ENCODE measurements around the gene AURKAIP1. TPM values are rescaled to one million over a fixed set of nuclear protein-coding genes. Genes with fewer than 3 reads are reported as not detected.

The AURKAIP1 gene
- total and polyA plus RNA-seq, 2 donors from 2014 or later: 111 to 359 TPM

GRCh38 chr1:1330366-1331067 is 44.5 kb downstream of the AURKAIP1 start:
- no peak for TF ChIP-seq CTCF (IDR thresholded peaks at IDR 0.05; ENCODE audit: borderline replicate concordance, extremely low read depth, insufficient read depth)
- peak overlapping the region in 1 of 3 donors; percentile 40 for H3K9ac ChIP-seq (ENCODE audit: low read length in 3 of 3)
- H3K4me3 ChIP-seq (ENCODE audit: low read length in 3 of 3): no peak overlapping the region
- peaks cover 0 to 1% (median 0%) of the 10 kb centered on the region in 3 donors for H3K9me3 ChIP-seq (ENCODE audit: control insufficient read depth in 2 of 3, insufficient read depth in 1 of 3, low read length in 3 of 3)
- H3K36me3 ChIP-seq (ENCODE audit: control insufficient read depth in 2 of 3, insufficient read depth in 3 of 3, low read length in 3 of 3): peaks cover 0 to 3% (median 2%) of the 10 kb centered on the region in 3 donors
- peaks cover 0 to 15% (median 4%) of the 10 kb centered on the region in 3 donors for H3K4me1 ChIP-seq (ENCODE audit: control insufficient read depth in 2 of 3, insufficient read depth in 2 of 3, low read depth in 1 of 3, low read length in 3 of 3)
- FAIRE-seq: no peak
- intact Hi-C loops (cut with DNase I): no loop called here
- no peak overlapping the region for H3K27ac ChIP-seq (ENCODE audit: low read depth in 2 of 2, low read length in 2 of 2)
- H3K27me3 ChIP-seq (ENCODE audit: control insufficient read depth, insufficient read depth, low read length): no peaks in the 10 kb centered on the region
- DNase-seq: no peak

DNA sequence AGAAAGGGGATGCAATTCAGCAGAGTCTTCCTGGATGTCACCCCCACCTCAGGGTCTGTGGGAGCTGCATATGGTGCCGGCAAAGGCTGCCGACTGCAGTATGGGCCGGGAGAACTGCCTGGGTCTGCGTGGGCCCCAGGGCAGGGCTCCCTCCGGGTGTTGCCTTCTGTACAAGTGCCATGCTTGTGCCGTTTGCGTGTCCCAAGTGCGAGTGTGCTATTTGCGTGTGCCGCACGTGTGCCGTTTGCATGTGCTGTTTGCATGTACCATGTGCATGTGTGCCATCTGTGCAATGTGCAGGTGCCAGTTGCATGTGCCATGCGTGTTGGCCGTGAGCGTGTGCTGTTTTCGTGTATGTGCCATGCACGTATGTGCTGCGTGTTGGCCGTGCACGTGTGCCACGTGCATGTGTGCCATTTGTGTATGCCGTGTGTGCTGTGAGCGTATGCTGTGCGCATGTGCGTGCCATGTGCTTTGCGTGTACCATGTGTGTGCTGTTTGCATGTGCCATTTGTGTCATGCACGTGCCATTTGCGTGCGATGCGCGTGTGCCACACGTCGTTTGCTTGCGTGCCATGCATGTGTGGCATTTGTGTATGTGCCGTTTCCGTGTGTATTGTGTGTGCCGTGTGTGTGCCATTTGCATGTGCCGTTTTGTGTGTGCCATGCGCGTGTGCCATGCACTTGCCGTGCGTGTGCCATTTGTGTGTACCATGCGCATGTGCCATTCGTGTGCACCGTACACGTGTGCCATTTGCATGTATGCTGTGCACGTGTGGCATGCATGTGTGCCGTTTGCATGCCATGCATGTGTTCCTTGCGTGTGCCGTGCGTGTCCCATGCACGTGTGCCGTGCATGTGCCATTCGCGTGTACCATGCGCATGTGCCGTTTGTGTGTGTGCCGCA is 45.5 kb downstream of the AURKAIP1 start:
- peaks cover 0 to 1% (median 0%) of the 10 kb centered on the region in 3 donors for H3K9me3 ChIP-seq (ENCODE audit: control insufficient read depth in 2 of 3, insufficient read depth in 1 of 3, low read length in 3 of 3)
- no peak for TF ChIP-seq CTCF (IDR thresholded peaks at IDR 0.05; ENCODE audit: borderline replicate concordance, extremely low read depth, insufficient read depth)
- FAIRE-seq: no peak
- peak overlapping the region in 1 of 3 donors; percentile 4 for H3K4me3 ChIP-seq (ENCODE audit: low read length in 3 of 3)
- no peaks in the 10 kb centered on the region for H3K27me3 ChIP-seq (ENCODE audit: control insufficient read depth, insufficient read depth, low read length)
- intact Hi-C loops (cut with DNase I): no loop called here
- peaks cover 0 to 20% (median 6%) of the 10 kb centered on the region in 3 donors for H3K4me1 ChIP-seq (ENCODE audit: control insufficient read depth in 2 of 3, insufficient read depth in 2 of 3, low read depth in 1 of 3, low read length in 3 of 3)
- H3K36me3 ChIP-seq (ENCODE audit: control insufficient read depth in 2 of 3, insufficient read depth in 3 of 3, low read length in 3 of 3): peaks cover 0 to 2% (median 0%) of the 10 kb centered on the region in 3 donors
- no peak overlapping the region for H3K27ac ChIP-seq (ENCODE audit: low read depth in 2 of 2, low read length in 2 of 2)
- H3K9ac ChIP-seq (ENCODE audit: low read length in 3 of 3): no peak overlapping the region
- DNase-seq: no peak

DNA sequence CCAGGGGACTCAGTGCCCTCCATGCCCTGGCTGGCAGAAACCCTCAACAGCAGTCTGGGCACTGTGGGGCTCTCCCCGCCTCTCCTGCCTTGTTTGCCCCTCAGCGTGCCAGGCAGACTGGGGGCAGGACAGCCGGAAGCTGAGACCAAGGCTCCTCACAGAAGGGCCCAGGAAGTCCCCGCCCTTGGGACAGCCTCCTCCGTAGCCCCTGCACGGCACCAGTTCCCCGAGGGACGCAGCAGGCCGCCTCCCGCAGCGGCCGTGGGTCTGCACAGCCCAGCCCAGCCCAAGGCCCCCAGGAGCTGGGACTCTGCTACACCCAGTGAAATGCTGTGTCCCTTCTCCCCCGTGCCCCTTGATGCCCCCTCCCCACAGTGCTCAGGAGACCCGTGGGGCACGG is 46.8 kb downstream of the AURKAIP1 start:
- Histone ChIP-seq H3K36me3 (ENCODE audit: control insufficient read depth in 2 of 3, insufficient read depth in 3 of 3, low read length in 3 of 3) (peaks cover 0 to 2% (median 0%) of the 10 kb centered on the region in 3 donors), H3K27ac (ENCODE audit: low read depth in 2 of 2, low read length in 2 of 2) (no peak overlapping the region), H3K9ac (ENCODE audit: low read length in 3 of 3) (no peak overlapping the region), H3K27me3 (ENCODE audit: control insufficient read depth, insufficient read depth, low read length) (no peaks in the 10 kb centered on the region), H3K4me3 (ENCODE audit: low read length in 3 of 3) (no peak overlapping the region), H3K4me1 (ENCODE audit: control insufficient read depth in 2 of 3, insufficient read depth in 2 of 3, low read depth in 1 of 3, low read length in 3 of 3) (peaks cover 0 to 20% (median 6%) of the 10 kb centered on the region in 3 donors), H3K9me3 (ENCODE audit: control insufficient read depth in 2 of 3, insufficient read depth in 1 of 3, low read length in 3 of 3) (peaks cover 0 to 1% (median 0%) of the 10 kb centered on the region in 3 donors)
- DNase-seq (no peak), FAIRE-seq (no peak)
- intact Hi-C loops (cut with DNase I): no loop called here
- TF ChIP-seq CTCF (IDR thresholded peaks at IDR 0.05; ENCODE audit: borderline replicate concordance, extremely low read depth, insufficient read depth): no peak

Data from kidney (tissue), 14 donors.